ENCODE measurements around the gene FAM83G.

- TF ChIP-seq CTCF (IDR thresholded peaks at IDR 0.05) = no peak
- no peak for TF ChIP-seq POLR2A (IDR thresholded peaks at IDR 0.05)
These were observed 26.5 kb downstream of the FAM83G start for GRCh38 chr17:18978050-18978449.
